Progenitor cell of endocrine pancreas (in vitro differentiated cells): ENCODE measurements around the gene CBARP. TPM values are rescaled to one million over a fixed set of nuclear protein-coding genes. Genes with fewer than 3 reads are reported as not detected.

Source experiments
- DNase-seq: peaks from one replicate; pipeline ENCODE4 v3.0.0; 2021; ENCODE audit warnings: low spot score; ENCODE audit not compliant: unreplicated experiment
- H3K27ac Mint-ChIP-seq: 2 replicates; pipeline ENCODE4 v1.8.0; 2021; ENCODE audit warnings: mild to moderate bottlenecking, moderate library complexity, mixed read lengths
- H3K27me3 Mint-ChIP-seq: 2 replicates; pipeline ENCODE4 v1.8.0; 2021; ENCODE audit warnings: mixed read lengths
- H3K36me3 Mint-ChIP-seq: 2 replicates; pipeline ENCODE4 v1.8.0; 2022; ENCODE audit warnings: mixed read lengths; ENCODE audit not compliant: insufficient read depth
- H3K4me1 Mint-ChIP-seq: 2 replicates; pipeline ENCODE4 v1.8.0; 2021; ENCODE audit warnings: low read depth, mixed read lengths
- H3K4me3 Mint-ChIP-seq: 2 replicates; pipeline ENCODE4 v1.8.0; 2021; ENCODE audit warnings: low read depth, mild to moderate bottlenecking, moderate library complexity, mixed read lengths
- H3K9me3 Mint-ChIP-seq: 2 replicates; pipeline ENCODE4 v1.8.0; 2021; ENCODE audit warnings: low read depth, mixed read lengths
- CTCF ChIP-seq: fragments of 200-600 bp; sonication (generic); IDR thresholded peaks from one replicate; pipeline ENCODE4 v1.5.0; 2021; ENCODE audit warnings: antibody characterized with exemption, mild to moderate bottlenecking; ENCODE audit not compliant: unreplicated experiment
- total RNA-seq: library from RNA; stranded (reverse); gene quantifications from 2 replicates; pipeline ENCODE4 v1.2.1, GENCODE V29; 2021

The CBARP gene
- total RNA-seq, 1 donor from 2014 or later: 13.0 TPM

- no peak for DNase-seq
- TF ChIP-seq CTCF: no peak
- no peaks in the 10 kb centered on the region for H3K9me3 Mint-ChIP-seq
These were observed 662 bp downstream of the CBARP start for GRCh38 chr19:1237027-1237659.

GRCh38 chr19:1236576-1236975, 1.2 kb downstream of the CBARP start:
- H3K4me1 Mint-ChIP-seq: peaks cover 9% of the 10 kb centered on the region
- no peak for DNase-seq
- no peaks in the 10 kb centered on the region for H3K27me3 Mint-ChIP-seq
- peaks cover 4% of the 10 kb centered on the region for H3K36me3 Mint-ChIP-seq
- no peak overlapping the region for H3K27ac Mint-ChIP-seq
- no peak for TF ChIP-seq CTCF
- H3K9me3 Mint-ChIP-seq: no peaks in the 10 kb centered on the region
- H3K4me3 Mint-ChIP-seq: peak overlapping the region; percentile 35

More at GRCh38 chr19:1237027-1237659, 662 bp downstream of the CBARP start:
- no peaks in the 10 kb centered on the region for H3K27me3 Mint-ChIP-seq
- peak overlapping the region; percentile 61 for H3K4me3 Mint-ChIP-seq
- no peak overlapping the region for H3K27ac Mint-ChIP-seq
- H3K36me3 Mint-ChIP-seq: peaks cover 2% of the 10 kb centered on the region
- H3K4me1 Mint-ChIP-seq: peaks cover 9% of the 10 kb centered on the region

GRCh38 chr19:1235625-1236538, 1.9 kb downstream of the CBARP start:
- Mint-ChIP-seq H3K36me3 (peaks cover 4% of the 10 kb centered on the region), H3K9me3 (no peaks in the 10 kb centered on the region), H3K27me3 (no peaks in the 10 kb centered on the region), H3K27ac (no peak overlapping the region), H3K4me3 (peak overlapping the region; percentile 35), H3K4me1 (peaks cover 7% of the 10 kb centered on the region)
- no peak for DNase-seq
- TF ChIP-seq CTCF: no peak

- TF ChIP-seq CTCF: no peak
- no peaks in the 10 kb centered on the region for H3K9me3 Mint-ChIP-seq
- DNase-seq: no peak
- no peak overlapping the region for H3K27ac Mint-ChIP-seq
- H3K36me3 Mint-ChIP-seq: peaks cover 4% of the 10 kb centered on the region
- peaks cover 7% of the 10 kb centered on the region for H3K4me1 Mint-ChIP-seq
- H3K4me3 Mint-ChIP-seq: no peak overlapping the region
- no peaks in the 10 kb centered on the region for H3K27me3 Mint-ChIP-seq
These were observed 2.8 kb downstream of the CBARP start for GRCh38 chr19:1234955-1235380.

- no peak for TF ChIP-seq CTCF
- Mint-ChIP-seq H3K27ac (no peak overlapping the region), H3K36me3 (peaks cover 4% of the 10 kb centered on the region), H3K9me3 (no peaks in the 10 kb centered on the region), H3K4me3 (no peak overlapping the region), H3K27me3 (no peaks in the 10 kb centered on the region), H3K4me1 (peaks cover 6% of the 10 kb centered on the region)
- DNase-seq: no peak
These were observed 3.5 kb downstream of the CBARP start for GRCh38 chr19:1234051-1234954.
